ENCODE results near the gene CLASP1.
"Not testable (repeated sequence)": the region's sequence is repeated elsewhere in the genome, so short reads cannot be mapped to it uniquely, and the experiment has no call there.

The CLASP1 gene

DNA sequence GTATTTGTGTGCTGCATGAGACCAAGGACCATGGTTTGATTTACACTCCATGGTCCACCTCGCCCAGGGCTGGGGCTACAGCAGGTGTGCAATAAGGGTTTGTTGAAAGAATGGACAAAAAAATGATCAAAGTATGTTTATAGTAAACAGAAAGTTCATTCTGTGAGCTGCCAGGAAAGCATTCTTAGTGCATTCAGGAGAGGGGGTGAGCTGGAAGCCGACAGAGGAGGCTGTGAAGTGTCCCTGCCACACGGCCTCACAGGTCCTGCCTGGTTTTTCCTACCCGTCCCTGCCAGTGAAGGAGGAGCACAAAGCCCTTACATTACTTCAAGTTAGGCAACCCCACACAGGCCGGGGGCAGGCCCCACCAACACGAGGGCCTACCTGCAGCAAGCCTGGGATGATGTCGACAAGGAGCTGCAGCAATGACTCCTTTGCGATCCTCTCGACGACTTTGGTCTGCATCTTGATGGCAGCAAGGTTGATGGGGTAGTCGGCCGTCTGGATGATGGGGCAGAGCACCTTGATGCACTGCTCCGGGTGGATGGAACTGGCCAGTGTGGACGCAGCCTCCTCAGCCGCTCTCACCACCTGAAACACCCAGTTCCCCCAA is 301.0 kb downstream of the CLASP1 start:
- no peak overlapping the region for H3K4me3 ChIP-seq (ENCODE audit: control insufficient read depth, low read depth, low read length)
- TF ChIP-seq CTCF (conservative IDR thresholded peaks at IDR 0.05; ENCODE audit: control insufficient read depth, insufficient read depth, low read depth, low read length), result no peak
- no peak for DNase-seq (ENCODE audit: low read depth)

GRCh38 chr2:121346859-121347258 is 302.4 kb downstream of the CLASP1 start:
- no peak for DNase-seq (ENCODE audit: low read depth)
- H3K4me3 ChIP-seq (ENCODE audit: control insufficient read depth, low read depth, low read length), result no peak overlapping the region
- TF ChIP-seq CTCF (conservative IDR thresholded peaks at IDR 0.05; ENCODE audit: control insufficient read depth, insufficient read depth, low read depth, low read length), result no peak

DNA sequence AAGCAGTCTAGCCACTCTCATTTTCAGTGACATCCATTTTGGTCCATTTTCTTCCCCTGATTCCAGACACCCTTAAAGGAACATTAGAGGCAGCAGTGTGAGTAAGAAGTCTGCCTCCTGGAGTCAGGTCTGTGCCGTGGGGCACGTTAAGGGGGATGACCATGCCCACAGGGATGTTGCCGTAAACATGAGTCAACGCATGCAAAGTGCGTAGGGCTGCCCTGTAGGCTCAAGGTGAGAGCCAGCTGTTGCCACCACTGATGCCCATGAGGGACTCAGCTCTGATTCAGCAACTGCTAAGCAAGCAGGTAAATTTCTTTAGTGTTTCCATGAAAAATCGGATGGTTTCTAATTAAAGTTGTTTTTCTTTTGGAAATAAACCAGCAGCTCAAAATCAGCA is 302.9 kb downstream of the CLASP1 start:
- no peak overlapping the region for H3K4me3 ChIP-seq (ENCODE audit: control insufficient read depth, low read depth, low read length)
- DNase-seq (ENCODE audit: low read depth), result no peak
- no peak for TF ChIP-seq CTCF (conservative IDR thresholded peaks at IDR 0.05; ENCODE audit: control insufficient read depth, insufficient read depth, low read depth, low read length)

- no peak overlapping the region for H3K4me3 ChIP-seq (ENCODE audit: control insufficient read depth, low read depth, low read length)
- DNase-seq (ENCODE audit: low read depth), result no peak
- TF ChIP-seq CTCF (conservative IDR thresholded peaks at IDR 0.05; ENCODE audit: control insufficient read depth, insufficient read depth, low read depth, low read length), result no peak
These were observed 303.4 kb downstream of the CLASP1 start for GRCh38 chr2:121345887-121346286.

DNA sequence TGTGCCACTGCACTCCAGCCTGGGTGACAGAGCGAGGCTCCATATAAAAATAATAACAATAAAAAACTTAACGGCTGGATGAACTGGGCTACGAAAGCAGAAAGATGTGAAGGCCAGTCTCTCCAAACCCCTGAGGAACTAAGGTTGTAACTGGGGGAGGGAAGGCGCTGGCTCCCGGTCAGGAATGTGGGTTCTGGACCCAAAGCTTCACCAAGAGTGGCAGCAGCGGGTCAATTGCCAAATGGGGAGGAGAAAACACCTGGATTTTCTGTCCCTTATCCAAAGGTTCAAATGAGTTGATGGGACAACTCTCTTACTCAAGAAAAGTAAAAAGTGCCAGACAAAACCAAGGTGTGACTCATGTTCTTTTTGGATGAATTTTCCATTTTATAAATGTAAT is 304.2 kb downstream of the CLASP1 start:
- no peak for TF ChIP-seq CTCF (conservative IDR thresholded peaks at IDR 0.05; ENCODE audit: control insufficient read depth, insufficient read depth, low read depth, low read length)
- no peak for DNase-seq (ENCODE audit: low read depth)
- no peak overlapping the region for H3K4me3 ChIP-seq (ENCODE audit: control insufficient read depth, low read depth, low read length)

DNA sequence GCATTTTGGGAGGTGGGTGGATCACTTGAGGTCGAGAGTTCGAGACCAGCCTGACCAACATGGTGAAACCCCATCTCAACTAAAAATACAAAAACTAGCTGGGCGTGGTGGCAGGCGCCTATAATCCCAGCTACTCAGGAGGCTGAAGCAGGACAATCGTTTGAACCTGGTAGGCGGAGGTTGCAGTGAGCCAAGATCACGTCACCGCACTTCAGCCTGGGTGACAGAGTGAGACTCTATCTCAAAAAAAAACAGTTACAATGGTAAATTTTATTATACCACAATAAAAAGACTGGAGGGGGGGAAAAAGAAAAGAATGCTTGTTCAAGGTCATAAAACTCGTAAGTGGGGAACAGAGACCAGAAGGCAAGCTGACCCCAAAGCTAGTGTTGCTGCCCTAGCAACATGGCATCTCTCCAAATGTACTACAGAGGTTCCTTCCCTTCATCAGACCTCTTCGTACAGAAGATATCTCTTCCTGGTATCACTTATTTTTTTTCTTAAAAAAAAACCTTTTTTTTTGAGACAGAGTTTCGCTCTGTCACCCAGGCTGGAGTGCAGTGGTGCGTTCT is 305.3 kb downstream of the CLASP1 start:
- H3K4me3 ChIP-seq (ENCODE audit: control insufficient read depth, low read depth, low read length); DNase-seq (ENCODE audit: low read depth): not testable (repeated sequence)

DNA sequence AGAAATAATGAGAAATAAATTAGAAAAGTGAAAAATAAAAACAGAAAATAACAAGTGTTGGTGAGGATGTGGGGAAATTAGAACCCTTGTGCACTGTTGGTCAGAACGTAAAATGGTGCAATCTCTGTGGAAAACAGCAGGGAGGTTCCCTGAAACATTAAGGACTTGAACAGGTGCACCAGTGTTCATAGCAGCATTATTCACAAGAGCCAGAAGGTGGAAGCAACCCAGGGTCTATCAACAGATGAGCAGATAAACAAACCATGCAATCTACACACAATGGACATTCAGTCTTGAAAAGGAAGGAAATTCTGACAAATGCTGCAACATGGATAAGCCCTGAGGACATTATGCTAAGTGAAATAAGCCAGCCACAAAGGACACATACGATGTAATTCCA is 306.1 kb downstream of the CLASP1 start:
- DNase-seq (ENCODE audit: low read depth), result no peak
- TF ChIP-seq CTCF (conservative IDR thresholded peaks at IDR 0.05; ENCODE audit: control insufficient read depth, insufficient read depth, low read depth, low read length), result no peak
- H3K4me3 ChIP-seq (ENCODE audit: control insufficient read depth, low read depth, low read length), result no peak overlapping the region

All from fibroblast of mammary gland (primary cell).